Astrocyte of the cerebellum (primary cell): ENCODE data around the gene PNLIPRP2.

Source experiments
- DNase-seq: peaks from one replicate; pipeline ENCODE4 v3.0.0-alpha.2; 2011; ENCODE audit warnings: low read depth
- H3K4me3 ChIP-seq: 2 replicates; pipeline ENCODE4 v1.5.1; 2011; ENCODE audit warnings: mild to moderate bottlenecking, low read depth, low read length, moderate library complexity
- in situ Hi-C: cut with HindIII; loops from 2 replicates; pipeline ENCODE4 v1.10.0; 2017; ENCODE audit warnings: low sequenced_read_pairs
- TF ChIP-seq, protein P1 (sequence below): IDR thresholded peaks from 2 replicates; pipeline ENCODE4 v1.5.1; 2012; ENCODE audit warnings: low read length, low read depth, moderate library complexity, mild to moderate bottlenecking; ENCODE audit errors: missing control alignments

PNLIPRP2 gene

GRCh38 chr10:116620423-116621400 is at the start of gene PNLIPRP2:
Gene PNLIPRP2 (plus strand): TSS chr10:116620953.
- DNase-seq: no peak
- H3K4me3 ChIP-seq: no peak within 1 kb of the TSS
- in situ Hi-C loops: no loop called here
- TF ChIP-seq, protein P1, sequence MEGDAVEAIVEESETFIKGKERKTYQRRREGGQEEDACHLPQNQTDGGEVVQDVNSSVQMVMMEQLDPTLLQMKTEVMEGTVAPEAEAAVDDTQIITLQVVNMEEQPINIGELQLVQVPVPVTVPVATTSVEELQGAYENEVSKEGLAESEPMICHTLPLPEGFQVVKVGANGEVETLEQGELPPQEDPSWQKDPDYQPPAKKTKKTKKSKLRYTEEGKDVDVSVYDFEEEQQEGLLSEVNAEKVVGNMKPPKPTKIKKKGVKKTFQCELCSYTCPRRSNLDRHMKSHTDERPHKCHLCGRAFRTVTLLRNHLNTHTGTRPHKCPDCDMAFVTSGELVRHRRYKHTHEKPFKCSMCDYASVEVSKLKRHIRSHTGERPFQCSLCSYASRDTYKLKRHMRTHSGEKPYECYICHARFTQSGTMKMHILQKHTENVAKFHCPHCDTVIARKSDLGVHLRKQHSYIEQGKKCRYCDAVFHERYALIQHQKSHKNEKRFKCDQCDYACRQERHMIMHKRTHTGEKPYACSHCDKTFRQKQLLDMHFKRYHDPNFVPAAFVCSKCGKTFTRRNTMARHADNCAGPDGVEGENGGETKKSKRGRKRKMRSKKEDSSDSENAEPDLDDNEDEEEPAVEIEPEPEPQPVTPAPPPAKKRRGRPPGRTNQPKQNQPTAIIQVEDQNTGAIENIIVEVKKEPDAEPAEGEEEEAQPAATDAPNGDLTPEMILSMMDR: no peak

- H3K4me3 ChIP-seq: no peak overlapping the region
- TF ChIP-seq, protein P1: no peak
- DNase-seq: no peak
- in situ Hi-C loops: no loop called here
These were observed 46.0 kb upstream of the PNLIPRP2 start for GRCh38 chr10:116574797-116575196.

GRCh38 chr10:116587878-116588591 is 32.7 kb upstream of the PNLIPRP2 start:
- TF ChIP-seq, protein P1: no peak
- DNase-seq: no peak
- no peak overlapping the region for H3K4me3 ChIP-seq
- in situ Hi-C loops: no loop called here

DNA sequence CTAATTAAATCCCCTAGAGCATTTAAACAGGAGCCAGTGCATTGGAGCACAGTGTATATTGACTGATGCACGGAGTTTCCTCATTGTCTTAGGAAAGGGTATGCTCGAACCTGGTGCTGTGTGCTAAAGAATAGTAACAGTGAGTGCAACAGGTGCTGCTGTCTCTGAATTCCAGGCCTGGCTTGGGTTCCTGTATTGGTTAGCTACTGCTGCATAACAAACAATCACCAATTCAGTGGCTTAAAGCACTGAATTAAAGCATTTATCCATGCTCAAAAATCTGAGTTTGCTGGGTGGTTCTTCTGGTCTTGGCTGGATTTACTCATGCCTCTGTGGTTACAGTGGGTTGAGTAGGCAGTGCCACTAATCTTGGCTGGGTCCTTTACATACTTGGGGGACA is 31.8 kb upstream of the PNLIPRP2 start:
- no peak for DNase-seq

DNA sequence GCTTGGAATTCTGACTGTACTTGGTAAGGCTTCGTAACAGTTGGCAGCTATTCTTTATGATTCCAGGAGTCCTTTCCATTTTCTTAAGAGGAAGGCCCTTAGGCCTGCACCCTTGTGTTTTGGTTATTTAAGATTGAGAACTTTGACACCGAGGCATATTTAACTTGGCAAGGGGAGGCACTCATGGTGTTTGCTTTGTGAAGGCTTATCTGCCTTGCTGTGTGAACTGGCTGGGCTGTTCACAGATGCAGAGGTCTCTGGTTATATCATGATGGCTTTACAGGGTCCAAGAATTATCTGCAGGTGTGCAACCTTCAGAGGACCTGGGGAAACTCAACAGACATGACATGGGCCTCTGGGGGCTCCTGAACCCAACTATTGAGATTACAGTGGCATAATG is 30.8 kb upstream of the PNLIPRP2 start:
- H3K4me3 ChIP-seq: no peak overlapping the region
- no peak for DNase-seq
- in situ Hi-C loops: no loop called here
- TF ChIP-seq, protein P1: no peak

More for the DNA sequence above, 31.8 kb upstream of the PNLIPRP2 start:
- in situ Hi-C loops: no loop called here
- TF ChIP-seq, protein P1: no peak
- no peak overlapping the region for H3K4me3 ChIP-seq

DNA sequence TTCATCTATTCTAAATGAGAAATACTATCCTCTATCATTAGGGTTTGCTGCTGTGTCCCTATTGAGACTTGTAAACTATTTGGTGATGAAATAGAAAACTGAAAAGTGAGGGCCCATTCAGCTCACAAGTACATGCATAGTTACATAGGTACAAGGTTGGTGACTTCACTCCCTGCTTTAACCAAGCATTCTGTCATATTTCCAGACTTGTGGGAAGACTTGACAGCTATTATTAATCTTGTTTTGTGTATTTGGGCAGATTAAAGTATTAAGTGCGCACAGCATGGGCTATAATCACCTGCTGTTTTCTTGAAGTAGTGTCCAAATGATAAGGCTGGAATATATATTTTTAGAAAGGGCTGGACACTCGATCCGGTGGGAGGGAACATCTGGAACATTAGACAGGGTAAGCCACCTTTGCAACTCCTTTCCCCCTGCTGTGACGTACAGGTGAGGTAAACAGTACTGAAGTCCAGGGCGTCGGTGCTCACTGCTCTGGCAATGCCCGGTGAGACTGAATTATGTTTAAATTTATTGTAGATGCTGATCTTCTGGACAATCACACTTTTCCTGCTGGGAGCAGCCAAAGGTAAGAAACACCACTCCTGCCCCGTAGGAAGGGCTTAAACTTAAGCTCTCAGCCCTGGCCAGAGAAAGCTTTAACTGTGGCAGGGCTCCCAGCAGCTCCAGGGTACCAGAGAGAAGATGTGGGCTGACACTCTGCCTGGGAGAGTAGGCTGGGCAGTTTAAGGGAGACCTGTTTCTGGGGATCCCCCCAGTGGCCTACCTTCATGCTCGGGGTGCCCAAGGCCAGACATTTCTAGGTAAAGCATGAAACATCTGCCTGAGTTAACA is 29.9 kb upstream of the PNLIPRP2 start, which contains the start of gene PNLIPRP1:
PNLIPRP1 (plus strand) TSS at position 370 of the 855 bp plus-strand sequence; CDS start at position 541, 171 bp downstream.
- TF ChIP-seq, protein P1: no peak

More for the DNA sequence above, 29.9 kb upstream of the PNLIPRP2 start, which contains the start of gene PNLIPRP1:
- no peak for DNase-seq
- in situ Hi-C loops: no loop called here
- H3K4me3 ChIP-seq: no peak within 1 kb of the TSS
